Activated T-cell treated with anti-CD3 and anti-CD28 coated beads for 24 hours (primary cell): ENCODE measurements around the gene TMEM185B.
"Not testable (repeated sequence)": the region's sequence is repeated elsewhere in the genome, so short reads cannot be mapped to it uniquely, and the experiment has no call there.

ENCODE experiments used
- DNase-seq: peaks from one replicate; pipeline ENCODE4 v3.0.0-alpha.2; 2020; ENCODE audit warnings: low read depth

TMEM185B gene

GRCh38 chr2:120206022-120206581 is 17.1 kb downstream of the TMEM185B start:
- peak; percentile 32 for DNase-seq

- DNase-seq: no peak
Observed at GRCh38 chr2:120204945-120205670, 18.1 kb downstream of the TMEM185B start.

- DNase-seq: no peak
Observed at GRCh38 chr2:120204417-120204816, 18.8 kb downstream of the TMEM185B start.

- DNase-seq: no peak
Observed at GRCh38 chr2:120204022-120204405, 19.2 kb downstream of the TMEM185B start.

GRCh38 chr2:120203251-120204021 is 19.8 kb downstream of the TMEM185B start:
- DNase-seq: no peak

- DNase-seq: not testable (repeated sequence)
Observed at GRCh38 chr2:120199817-120200459, 23.3 kb downstream of the TMEM185B start.

GRCh38 chr2:120195553-120195952 is 27.6 kb downstream of the TMEM185B start:
- DNase-seq: no peak

GRCh38 chr2:120192280-120192679 is 30.9 kb downstream of the TMEM185B start:
- DNase-seq: no peak

- DNase-seq: no peak
Observed at GRCh38 chr2:120189189-120189588, 34.0 kb downstream of the TMEM185B start.

GRCh38 chr2:120182019-120182560 is 41.1 kb downstream of the TMEM185B start:
- DNase-seq: no peak

GRCh38 chr2:120180066-120180465 is 43.1 kb downstream of the TMEM185B start:
- DNase-seq: no peak

- DNase-seq: no peak
Observed at GRCh38 chr2:120179396-120179795, 43.8 kb downstream of the TMEM185B start.

- no peak for DNase-seq
Observed at GRCh38 chr2:120177973-120178372, 45.2 kb downstream of the TMEM185B start.

- DNase-seq: peak; percentile 73
Observed at GRCh38 chr2:120177001-120177621, 46.1 kb downstream of the TMEM185B start.

- no peak for DNase-seq
Observed at GRCh38 chr2:120176526-120176925, 46.7 kb downstream of the TMEM185B start.

- no peak for DNase-seq
Observed at GRCh38 chr2:120174963-120175581, 48.1 kb downstream of the TMEM185B start.
